Nucleus accumbens (tissue), 56 donors: ENCODE results near the gene SRSF10.
"Not testable (repeated sequence)": the region's sequence is repeated elsewhere in the genome, so short reads cannot be mapped to it uniquely, and the experiment has no call there.

Source experiments
- DNase-seq, 56 donors: peaks; one replicate each; lab custom pipeline; 2025; lab: John Stamatoyannopoulos, UW

The SRSF10 gene

GRCh38 chr1:23999156-23999671 is 19.1 kb upstream of the SRSF10 start:
- DNase-seq = no peak

- DNase-seq = no peak
Observed at GRCh38 chr1:23997812-23998211, 17.7 kb upstream of the SRSF10 start.

- DNase-seq = no peak
Observed at GRCh38 chr1:23996700-23997229, 16.6 kb upstream of the SRSF10 start.

- DNase-seq = no peak
Observed at GRCh38 chr1:23995431-23995837, 15.3 kb upstream of the SRSF10 start.

GRCh38 chr1:23992011-23992410 is 11.9 kb upstream of the SRSF10 start:
- not testable (repeated sequence) for DNase-seq

- DNase-seq = no peak
Observed at GRCh38 chr1:23989263-23989662, 9.1 kb upstream of the SRSF10 start.

- not testable (repeated sequence) for DNase-seq
Observed at GRCh38 chr1:23987038-23987437, 6.9 kb upstream of the SRSF10 start.

GRCh38 chr1:23984417-23985186 is 4.5 kb upstream of the SRSF10 start:
- DNase-seq = no peak

- DNase-seq = peak in 17 of 56 donors; percentile 1 to 44 (median 24)
Observed at GRCh38 chr1:23980728-23981070, 572 bp upstream of the SRSF10 start.

GRCh38 chr1:23979387-23979880 is 693 bp downstream of the SRSF10 start:
- DNase-seq = no peak

- DNase-seq = no peak
Observed at GRCh38 chr1:23978805-23979204, 1.3 kb downstream of the SRSF10 start.

- DNase-seq = no peak
Observed at GRCh38 chr1:23977854-23978191, 2.3 kb downstream of the SRSF10 start.

GRCh38 chr1:23977187-23977853 is 2.8 kb downstream of the SRSF10 start:
- DNase-seq = no peak

GRCh38 chr1:23967871-23968270 is 12.3 kb downstream of the SRSF10 start:
- DNase-seq = no peak

- DNase-seq = no peak
Observed at GRCh38 chr1:23966973-23967493, 13.1 kb downstream of the SRSF10 start.

- no peak for DNase-seq
Observed at GRCh38 chr1:23964790-23965740, 15.1 kb downstream of the SRSF10 start.

GRCh38 chr1:23964235-23964668 is 15.9 kb downstream of the SRSF10 start:
- no peak for DNase-seq

- DNase-seq = no peak
Observed at GRCh38 chr1:23963617-23964234, 16.4 kb downstream of the SRSF10 start.

- DNase-seq = peak in 3 of 56 donors; percentile 1 to 48 (median 5)
Observed at GRCh38 chr1:23960291-23961020, 19.7 kb downstream of the SRSF10 start.
